BJ (cell line): ENCODE measurements around the gene SLF2. TPM values are rescaled to one million over a fixed set of nuclear protein-coding genes. Genes with fewer than 3 reads are reported as not detected.

Experiments
- CTCF ChIA-PET: fragments of 350-600 bp; formaldehyde crosslinking; extraction: SDS; loops from one replicate; lab custom pipeline; 2021; ENCODE audit warnings: antibody characterized with exemption, inconsistent platforms; lab: Yijun Ruan, JAX
- POLR2A ChIA-PET: fragments of 300-600 bp; sonication (Branson Sonifier 250); formaldehyde crosslinking; extraction: SDS; loops from one replicate; lab custom pipeline; 2021; ENCODE audit warnings: antibody characterized with exemption; lab: Charles Lee
- DNase-seq: peaks from one replicate; pipeline ENCODE4 v3.0.0-alpha.2; 2011; ENCODE audit warnings: low read depth
- H3K27me3 ChIP-seq: 2 replicates; pipeline ENCODE4 v1.6.0; 2011; ENCODE audit warnings: low read length; ENCODE audit not compliant: control insufficient read depth, insufficient read depth
- H3K36me3 ChIP-seq: 2 replicates; pipeline ENCODE4 v1.5.1; 2011; ENCODE audit warnings: low read length; ENCODE audit not compliant: control insufficient read depth, insufficient read depth
- H3K4me3 ChIP-seq: 2 replicates; pipeline ENCODE4 v1.5.1; 2011; ENCODE audit warnings: low read depth, mild to moderate bottlenecking, control low read depth, low read length
- polyA plus RNA-seq: library from polyadenylated mRNA; depleted of rRNA; stranded (reverse); fragments of >200 nt; gene quantifications from 2 replicates; pipeline ENCODE4 v1.2.3, GENCODE V29; 2011
- TF ChIP-seq, protein P1 (sequence below): IDR thresholded peaks from 2 replicates; pipeline ENCODE4 v1.5.1; 2011; ENCODE audit warnings: low read depth, mild to moderate bottlenecking, control low read depth, inconsistent platforms, low read length, moderate library complexity; ENCODE audit not compliant: insufficient read depth

The SLF2 gene
- polyA plus RNA-seq, 1 experiment: 6.8 TPM

- ChIA-PET POLR2A (no interaction called here), CTCF (interaction anchor here (1.0 to 1.2 kb wide), 2 partner anchors 15 to 16 kb away, joined by 3 read pairs; no protein-coding TSS in a partner anchor)
- H3K4me3 ChIP-seq: no peak overlapping the region
- H3K27me3 ChIP-seq: no peaks in the 10 kb centered on the region
- TF ChIP-seq, protein P1, sequence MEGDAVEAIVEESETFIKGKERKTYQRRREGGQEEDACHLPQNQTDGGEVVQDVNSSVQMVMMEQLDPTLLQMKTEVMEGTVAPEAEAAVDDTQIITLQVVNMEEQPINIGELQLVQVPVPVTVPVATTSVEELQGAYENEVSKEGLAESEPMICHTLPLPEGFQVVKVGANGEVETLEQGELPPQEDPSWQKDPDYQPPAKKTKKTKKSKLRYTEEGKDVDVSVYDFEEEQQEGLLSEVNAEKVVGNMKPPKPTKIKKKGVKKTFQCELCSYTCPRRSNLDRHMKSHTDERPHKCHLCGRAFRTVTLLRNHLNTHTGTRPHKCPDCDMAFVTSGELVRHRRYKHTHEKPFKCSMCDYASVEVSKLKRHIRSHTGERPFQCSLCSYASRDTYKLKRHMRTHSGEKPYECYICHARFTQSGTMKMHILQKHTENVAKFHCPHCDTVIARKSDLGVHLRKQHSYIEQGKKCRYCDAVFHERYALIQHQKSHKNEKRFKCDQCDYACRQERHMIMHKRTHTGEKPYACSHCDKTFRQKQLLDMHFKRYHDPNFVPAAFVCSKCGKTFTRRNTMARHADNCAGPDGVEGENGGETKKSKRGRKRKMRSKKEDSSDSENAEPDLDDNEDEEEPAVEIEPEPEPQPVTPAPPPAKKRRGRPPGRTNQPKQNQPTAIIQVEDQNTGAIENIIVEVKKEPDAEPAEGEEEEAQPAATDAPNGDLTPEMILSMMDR: no peak
- no peaks in the 10 kb centered on the region for H3K36me3 ChIP-seq
- DNase-seq: no peak
Observed at GRCh38 chr10:100895346-100895745, 17.4 kb upstream of the SLF2 start.

DNA sequence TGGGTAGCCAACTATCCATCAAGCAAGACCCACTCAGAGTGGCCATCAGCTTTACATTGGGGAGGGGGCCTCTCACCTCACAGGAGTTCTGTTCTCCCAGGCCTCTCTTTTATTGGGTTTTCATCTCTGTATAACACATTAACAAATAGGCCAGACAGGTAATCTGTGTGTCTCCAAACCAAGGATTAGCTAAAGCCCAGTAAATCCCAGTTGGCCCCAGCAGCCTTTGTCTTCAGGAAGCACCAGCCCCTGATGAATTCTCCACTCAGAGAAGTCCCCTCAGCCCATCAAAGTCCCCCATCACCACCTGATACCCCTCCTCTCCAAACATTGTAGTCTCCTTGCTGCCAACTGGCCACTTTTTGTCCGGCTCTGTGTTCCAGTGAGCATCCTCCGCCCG is 16.9 kb upstream of the SLF2 start:
- Histone ChIP-seq H3K27me3 (no peaks in the 10 kb centered on the region), H3K36me3 (no peaks in the 10 kb centered on the region), H3K4me3 (no peak overlapping the region)
- CTCF ChIA-PET: interaction anchor here (1.0 to 1.6 kb wide), 3 partner anchors 15 to 17 kb away, joined by 3 to 6 read pairs (median 3); no protein-coding TSS in a partner anchor
- DNase-seq: no peak
- TF ChIP-seq, protein P1: no peak
- POLR2A ChIA-PET: no interaction called here

GRCh38 chr10:100896876-100897461 is 15.8 kb upstream of the SLF2 start:
- CTCF ChIA-PET: interaction anchor here (0.6 to 1.6 kb wide), 2 partner anchors 12 to 18 kb away, joined by 4 to 6 read pairs; no protein-coding TSS in a partner anchor
- POLR2A ChIA-PET: no interaction called here
- DNase-seq: no peak
- H3K4me3 ChIP-seq: no peak overlapping the region
- no peaks in the 10 kb centered on the region for H3K27me3 ChIP-seq
- TF ChIP-seq, protein P1: no peak
- no peaks in the 10 kb centered on the region for H3K36me3 ChIP-seq

GRCh38 chr10:100897976-100898375 is 14.8 kb upstream of the SLF2 start:
- H3K36me3 ChIP-seq: no peaks in the 10 kb centered on the region
- H3K27me3 ChIP-seq: no peaks in the 10 kb centered on the region
- ChIA-PET CTCF (no interaction called here), POLR2A (no interaction called here)
- TF ChIP-seq, protein P1: no peak
- no peak overlapping the region for H3K4me3 ChIP-seq
- DNase-seq: no peak

- no peak for DNase-seq
- TF ChIP-seq, protein P1: no peak
- POLR2A ChIA-PET: no interaction called here
Observed at GRCh38 chr10:100899171-100899570, 13.6 kb upstream of the SLF2 start.

More at GRCh38 chr10:100899171-100899570, 13.6 kb upstream of the SLF2 start:
- Histone ChIP-seq H3K4me3 (no peak overlapping the region), H3K36me3 (no peaks in the 10 kb centered on the region), H3K27me3 (no peaks in the 10 kb centered on the region)
- CTCF ChIA-PET: no interaction called here
